ENCODE measurements around the gene UBE3C.
A peak's percentile ranks its signal among the peaks of the same experiment; 100 is the strongest.

UBE3C gene

GRCh38 chr7:157292258-157292657 is 153.5 kb downstream of the UBE3C start:
- Histone ChIP-seq H3K4me3 (ENCODE audit: low read depth, low read length) (no peak overlapping the region), H2AFZ (ENCODE audit: low read length, unreplicated experiment) (no peak overlapping the region), H3K36me3 (ENCODE audit: insufficient read depth, low read length) (no peaks in the 10 kb centered on the region), H3K4me1 (ENCODE audit: control insufficient read depth, insufficient read depth, low read length, unreplicated experiment) (no peaks in the 10 kb centered on the region), H3K27ac (ENCODE audit: low read depth, low read length) (no peak overlapping the region), H3K27me3 (ENCODE audit: insufficient read depth, low read length) (no peaks in the 10 kb centered on the region), H3K79me2 (ENCODE audit: control insufficient read depth, insufficient read depth, low read length, unreplicated experiment) (no peaks in the 10 kb centered on the region)

GRCh38 chr7:157292770-157293412 is 154.2 kb downstream of the UBE3C start:
- Histone ChIP-seq H3K27me3 (ENCODE audit: insufficient read depth, low read length) (no peaks in the 10 kb centered on the region), H3K27ac (ENCODE audit: low read depth, low read length) (no peak overlapping the region)

GRCh38 chr7:157293413-157293788 is 154.7 kb downstream of the UBE3C start:
- H3K79me2 ChIP-seq (ENCODE audit: control insufficient read depth, insufficient read depth, low read length, unreplicated experiment) = no peaks in the 10 kb centered on the region
- no peak overlapping the region for H2AFZ ChIP-seq (ENCODE audit: low read length, unreplicated experiment)
- H3K27me3 ChIP-seq (ENCODE audit: insufficient read depth, low read length) = no peaks in the 10 kb centered on the region
- H3K27ac ChIP-seq (ENCODE audit: low read depth, low read length) = no peak overlapping the region
- no peaks in the 10 kb centered on the region for H3K36me3 ChIP-seq (ENCODE audit: insufficient read depth, low read length)
- no peak overlapping the region for H3K4me3 ChIP-seq (ENCODE audit: low read depth, low read length)
- H3K4me1 ChIP-seq (ENCODE audit: control insufficient read depth, insufficient read depth, low read length, unreplicated experiment) = no peaks in the 10 kb centered on the region

More at GRCh38 chr7:157292770-157293412, 154.2 kb downstream of the UBE3C start:
- H3K4me1 ChIP-seq (ENCODE audit: control insufficient read depth, insufficient read depth, low read length, unreplicated experiment) = no peaks in the 10 kb centered on the region
- no peak overlapping the region for H2AFZ ChIP-seq (ENCODE audit: low read length, unreplicated experiment)
- H3K79me2 ChIP-seq (ENCODE audit: control insufficient read depth, insufficient read depth, low read length, unreplicated experiment) = no peaks in the 10 kb centered on the region
- no peak overlapping the region for H3K4me3 ChIP-seq (ENCODE audit: low read depth, low read length)
- H3K36me3 ChIP-seq (ENCODE audit: insufficient read depth, low read length) = no peaks in the 10 kb centered on the region

DNA sequence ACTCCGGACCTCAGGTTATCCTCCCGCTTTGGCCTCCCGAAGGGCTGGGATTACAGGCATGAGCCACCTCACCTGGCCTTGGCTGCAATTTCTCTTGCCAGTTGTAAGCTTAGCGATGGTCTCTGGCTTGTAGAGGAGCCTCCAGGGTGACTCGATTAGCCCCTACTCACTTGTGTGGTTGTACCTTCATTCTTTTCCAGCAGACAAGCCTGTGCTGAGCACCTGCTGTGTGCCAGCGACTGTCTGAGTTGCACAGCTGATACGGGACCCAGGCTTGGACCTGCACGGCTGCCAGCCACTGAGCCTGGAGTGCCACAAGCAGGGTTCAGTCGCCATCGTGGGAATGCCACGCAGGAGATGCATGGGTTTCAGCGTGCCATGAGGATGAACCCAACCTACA is 156.0 kb downstream of the UBE3C start:
- H2AFZ ChIP-seq (ENCODE audit: low read length, unreplicated experiment) = no peak overlapping the region
- peaks cover under 1% of the 10 kb centered on the region for H3K4me1 ChIP-seq (ENCODE audit: control insufficient read depth, insufficient read depth, low read length, unreplicated experiment)
- no peaks in the 10 kb centered on the region for H3K79me2 ChIP-seq (ENCODE audit: control insufficient read depth, insufficient read depth, low read length, unreplicated experiment)
- no peaks in the 10 kb centered on the region for H3K36me3 ChIP-seq (ENCODE audit: insufficient read depth, low read length)
- no peak overlapping the region for H3K4me3 ChIP-seq (ENCODE audit: low read depth, low read length)
- H3K27ac ChIP-seq (ENCODE audit: low read depth, low read length) = no peak overlapping the region
- H3K27me3 ChIP-seq (ENCODE audit: insufficient read depth, low read length) = no peaks in the 10 kb centered on the region

GRCh38 chr7:157295338-157295737 is 156.6 kb downstream of the UBE3C start:
- no peaks in the 10 kb centered on the region for H3K36me3 ChIP-seq (ENCODE audit: insufficient read depth, low read length)
- H3K79me2 ChIP-seq (ENCODE audit: control insufficient read depth, insufficient read depth, low read length, unreplicated experiment) = no peaks in the 10 kb centered on the region
- no peaks in the 10 kb centered on the region for H3K27me3 ChIP-seq (ENCODE audit: insufficient read depth, low read length)
- H2AFZ ChIP-seq (ENCODE audit: low read length, unreplicated experiment) = no peak overlapping the region
- peaks cover 4% of the 10 kb centered on the region for H3K4me1 ChIP-seq (ENCODE audit: control insufficient read depth, insufficient read depth, low read length, unreplicated experiment)
- no peak overlapping the region for H3K27ac ChIP-seq (ENCODE audit: low read depth, low read length)
- H3K4me3 ChIP-seq (ENCODE audit: low read depth, low read length) = no peak overlapping the region

DNA sequence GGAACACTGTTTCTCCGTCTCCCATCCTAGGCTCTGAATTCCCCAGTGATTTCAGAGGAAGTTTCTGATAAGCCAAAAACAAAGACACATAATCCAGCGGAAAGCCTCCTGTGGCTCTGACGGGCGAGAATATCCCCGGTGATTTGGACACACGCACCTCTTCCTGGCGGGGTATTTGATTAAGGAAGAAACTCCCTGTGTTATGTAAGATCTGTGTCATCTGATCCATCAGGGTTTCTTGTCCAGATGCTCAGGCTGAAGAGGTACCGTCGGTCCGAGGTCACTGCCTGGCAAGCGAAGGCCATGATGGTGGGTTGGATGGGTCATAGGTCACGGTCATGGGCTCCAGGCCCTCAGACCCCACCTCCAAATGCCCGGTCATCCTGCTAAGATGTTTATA is 158.5 kb downstream of the UBE3C start:
- H3K4me3 ChIP-seq (ENCODE audit: low read depth, low read length) = no peak overlapping the region
- H2AFZ ChIP-seq (ENCODE audit: low read length, unreplicated experiment) = no peak overlapping the region
- H3K36me3 ChIP-seq (ENCODE audit: insufficient read depth, low read length) = no peaks in the 10 kb centered on the region

DNA sequence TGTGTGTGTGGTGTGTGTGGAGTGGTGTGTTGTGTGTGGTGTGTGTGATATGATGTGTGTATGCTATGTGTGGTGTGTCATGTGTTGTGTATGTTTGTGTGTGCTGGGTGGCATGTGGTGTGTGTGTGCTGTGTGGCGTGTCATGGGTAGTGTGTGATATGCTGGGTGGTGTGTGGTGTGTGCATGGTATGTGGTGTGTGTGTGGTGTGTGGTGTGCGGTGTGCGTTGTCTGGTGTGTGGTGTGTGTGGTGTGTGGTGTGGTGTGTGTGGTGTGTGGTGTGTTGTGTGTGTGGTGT is 160.5 kb downstream of the UBE3C start:
- Histone ChIP-seq H3K27me3 (ENCODE audit: insufficient read depth, low read length) (no peaks in the 10 kb centered on the region), H3K4me3 (ENCODE audit: low read depth, low read length) (no peak overlapping the region), H3K36me3 (ENCODE audit: insufficient read depth, low read length) (no peaks in the 10 kb centered on the region), H3K27ac (ENCODE audit: low read depth, low read length) (no peak overlapping the region), H3K79me2 (ENCODE audit: control insufficient read depth, insufficient read depth, low read length, unreplicated experiment) (no peaks in the 10 kb centered on the region), H2AFZ (ENCODE audit: low read length, unreplicated experiment) (no peak overlapping the region), H3K4me1 (ENCODE audit: control insufficient read depth, insufficient read depth, low read length, unreplicated experiment) (peaks cover 11% of the 10 kb centered on the region)

More for the DNA sequence above, 158.5 kb downstream of the UBE3C start:
- Histone ChIP-seq H3K79me2 (ENCODE audit: control insufficient read depth, insufficient read depth, low read length, unreplicated experiment) (no peaks in the 10 kb centered on the region), H3K27me3 (ENCODE audit: insufficient read depth, low read length) (no peaks in the 10 kb centered on the region), H3K4me1 (ENCODE audit: control insufficient read depth, insufficient read depth, low read length, unreplicated experiment) (peaks cover 6% of the 10 kb centered on the region), H3K27ac (ENCODE audit: low read depth, low read length) (no peak overlapping the region)

DNA sequence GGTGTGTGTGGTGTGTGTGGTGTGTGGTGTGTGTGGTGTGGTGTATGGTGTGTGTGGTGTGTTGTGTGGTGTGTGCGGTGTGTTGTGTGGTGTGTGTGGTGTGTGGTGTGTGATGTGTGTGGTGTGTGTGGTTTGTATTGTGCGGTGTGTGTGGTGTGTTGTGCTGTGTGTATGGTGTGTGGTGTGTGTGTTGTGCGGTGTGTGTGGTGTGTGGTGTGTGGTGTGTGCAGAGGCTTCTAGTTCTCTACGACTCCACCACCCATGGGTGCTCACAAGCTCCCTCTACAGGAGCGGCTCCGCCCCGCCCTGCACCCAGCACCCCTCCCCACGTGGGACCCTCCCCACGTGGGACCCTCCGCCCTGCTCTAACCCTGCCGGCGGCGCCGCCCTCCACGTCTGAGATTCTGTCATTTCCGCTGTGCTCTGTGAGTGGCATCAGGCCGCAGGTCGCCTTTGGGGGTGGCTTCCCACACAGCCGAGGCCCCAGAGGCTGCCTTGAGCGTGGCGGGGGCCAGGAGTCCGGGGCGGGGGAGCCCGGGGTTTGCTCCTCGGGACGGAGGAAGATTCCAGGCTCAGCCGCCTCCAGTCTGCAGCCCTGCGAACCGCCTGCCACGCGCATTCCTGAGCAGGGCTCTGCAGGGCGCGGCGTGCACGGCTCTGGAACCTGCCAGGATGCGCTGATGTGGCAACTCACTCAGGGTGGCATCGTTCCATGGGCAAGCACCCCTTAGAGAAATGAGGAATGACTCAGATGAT is 161.1 kb downstream of the UBE3C start:
- no peak overlapping the region for H2AFZ ChIP-seq (ENCODE audit: low read length, unreplicated experiment)
- H3K27me3 ChIP-seq (ENCODE audit: insufficient read depth, low read length) = no peaks in the 10 kb centered on the region
- H3K4me3 ChIP-seq (ENCODE audit: low read depth, low read length) = no peak overlapping the region
- H3K79me2 ChIP-seq (ENCODE audit: control insufficient read depth, insufficient read depth, low read length, unreplicated experiment) = no peaks in the 10 kb centered on the region
- no peaks in the 10 kb centered on the region for H3K36me3 ChIP-seq (ENCODE audit: insufficient read depth, low read length)
- H3K4me1 ChIP-seq (ENCODE audit: control insufficient read depth, insufficient read depth, low read length, unreplicated experiment) = peaks cover 11% of the 10 kb centered on the region
- no peak overlapping the region for H3K27ac ChIP-seq (ENCODE audit: low read depth, low read length)

DNA sequence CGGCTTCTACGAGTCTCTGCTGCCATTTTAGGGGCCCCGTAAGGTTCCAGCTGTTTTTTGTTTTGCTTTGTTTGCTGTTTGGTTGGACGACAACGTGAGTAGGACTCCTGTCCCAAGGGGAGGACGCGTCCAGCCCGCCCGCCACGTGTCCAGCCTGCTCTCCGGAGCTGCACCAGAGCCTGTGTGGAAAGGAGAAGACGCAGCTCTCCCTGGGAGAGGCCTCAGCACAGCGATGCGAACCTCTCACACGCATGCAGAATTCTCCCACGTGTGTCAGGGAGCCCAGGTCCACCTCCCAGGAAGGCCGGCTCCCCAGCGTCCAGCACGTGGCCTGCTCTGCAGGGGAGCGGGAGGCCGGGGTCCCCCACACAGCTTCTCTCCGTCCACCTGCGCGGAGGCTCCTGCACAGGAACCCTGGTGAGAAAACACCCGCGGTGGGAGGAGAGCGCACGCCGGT is 161.7 kb downstream of the UBE3C start:
- H3K4me3 ChIP-seq (ENCODE audit: low read depth, low read length) = no peak overlapping the region
- H3K36me3 ChIP-seq (ENCODE audit: insufficient read depth, low read length) = no peaks in the 10 kb centered on the region
- no peaks in the 10 kb centered on the region for H3K79me2 ChIP-seq (ENCODE audit: control insufficient read depth, insufficient read depth, low read length, unreplicated experiment)
- H3K27me3 ChIP-seq (ENCODE audit: insufficient read depth, low read length) = no peaks in the 10 kb centered on the region
- H3K4me1 ChIP-seq (ENCODE audit: control insufficient read depth, insufficient read depth, low read length, unreplicated experiment) = peaks cover 11% of the 10 kb centered on the region
- H3K27ac ChIP-seq (ENCODE audit: low read depth, low read length) = no peak overlapping the region
- no peak overlapping the region for H2AFZ ChIP-seq (ENCODE audit: low read length, unreplicated experiment)

DNA sequence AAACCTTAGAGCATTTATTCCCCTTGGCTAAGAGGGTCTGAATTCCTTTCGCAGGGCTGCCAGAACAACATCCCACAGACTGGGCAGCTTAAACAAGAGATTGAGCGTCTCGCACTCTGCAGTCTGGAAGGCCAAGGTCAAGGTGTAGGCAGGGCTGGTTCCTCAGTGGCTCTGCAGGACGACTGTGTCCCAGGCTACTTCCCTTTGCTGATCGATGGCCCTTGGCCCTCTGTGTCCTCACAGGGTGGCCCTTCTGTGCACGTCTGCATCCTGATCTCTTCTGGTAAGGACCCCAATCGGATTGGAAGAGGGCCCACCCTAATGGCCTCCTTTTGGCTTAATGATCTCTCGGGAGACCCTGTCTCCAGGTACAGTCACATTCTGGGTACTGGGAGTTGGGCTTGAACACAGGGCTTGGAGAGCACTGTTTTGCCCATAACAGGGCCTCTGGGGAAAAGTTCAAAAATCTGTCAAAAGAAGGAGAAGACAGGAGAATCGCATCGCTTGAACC is 162.9 kb downstream of the UBE3C start:
- no peaks in the 10 kb centered on the region for H3K27me3 ChIP-seq (ENCODE audit: insufficient read depth, low read length)
- no peak overlapping the region for H2AFZ ChIP-seq (ENCODE audit: low read length, unreplicated experiment)
- no peak overlapping the region for H3K4me3 ChIP-seq (ENCODE audit: low read depth, low read length)
- peak overlapping the region; percentile 20; the same call in 1 of the 2 replicates for H3K27ac ChIP-seq (ENCODE audit: low read depth, low read length)
- H3K79me2 ChIP-seq (ENCODE audit: control insufficient read depth, insufficient read depth, low read length, unreplicated experiment) = no peaks in the 10 kb centered on the region
- H3K36me3 ChIP-seq (ENCODE audit: insufficient read depth, low read length) = no peaks in the 10 kb centered on the region
- H3K4me1 ChIP-seq (ENCODE audit: control insufficient read depth, insufficient read depth, low read length, unreplicated experiment) = peaks cover 11% of the 10 kb centered on the region

Measured in ACC112 (cell line).